GM21423 (cell line): ENCODE data around the gene CFAP77.

Experiments
- ATAC-seq: cut with Tn5 transposase; IDR thresholded peaks from one replicate; pipeline ENCODE4 v1.9.1; 2021; ENCODE audit warnings: mild to moderate bottlenecking, moderate library complexity; ENCODE audit not compliant: unreplicated experiment

Gene CFAP77

GRCh38 chr9:132590318-132591182 lies 180.5 kb downstream of the CFAP77 start:
- ATAC-seq, result no peak

- ATAC-seq, result no peak
Observed at GRCh38 chr9:132591244-132591643, 181.2 kb downstream of the CFAP77 start.

DNA sequence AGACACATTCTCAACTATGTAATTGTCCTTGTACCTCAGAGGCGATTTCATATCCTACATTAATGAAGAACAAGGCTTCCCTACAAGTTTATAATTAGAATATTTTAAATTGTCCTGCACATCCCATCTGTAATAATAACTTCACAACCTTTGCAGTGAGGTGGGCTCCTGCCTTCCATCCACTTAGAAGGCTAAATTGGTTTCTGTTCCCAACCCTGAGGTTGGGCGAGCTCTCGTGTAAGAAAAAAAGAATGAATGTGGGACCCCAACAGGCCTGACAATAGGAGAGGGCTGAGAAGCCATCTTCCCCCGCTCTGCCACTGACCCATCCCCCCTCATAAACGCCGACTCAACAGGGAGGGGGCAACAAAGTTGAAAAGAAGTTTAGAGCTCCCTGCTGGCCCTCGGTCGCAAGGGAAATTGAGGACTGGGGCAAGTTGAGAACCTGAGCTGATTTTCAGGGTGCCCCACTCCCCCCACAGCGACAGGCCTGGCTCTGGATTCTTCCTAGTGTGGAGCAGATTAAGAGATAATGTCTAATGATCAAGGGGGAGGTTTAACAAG lies 181.8 kb downstream of the CFAP77 start:
- no peak for ATAC-seq

DNA sequence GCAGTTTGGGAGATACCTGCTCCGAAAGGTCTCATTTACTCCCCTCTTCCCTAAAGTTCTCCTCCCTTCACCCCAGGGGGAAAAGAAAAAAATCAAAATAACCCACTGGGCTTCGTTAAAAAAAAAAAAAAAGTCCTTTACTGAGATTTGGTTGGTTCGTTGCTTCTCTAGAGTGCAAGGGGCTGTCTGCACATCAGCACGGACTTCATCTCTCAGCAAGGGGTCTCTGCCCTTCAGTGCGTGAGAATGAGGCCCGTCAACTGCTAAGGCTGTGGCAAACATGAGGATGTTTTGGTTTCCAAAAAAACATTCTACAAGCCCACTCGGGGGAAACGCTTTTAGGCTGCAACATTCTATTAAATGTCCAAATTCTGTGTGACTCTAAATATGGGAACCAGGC lies 182.4 kb downstream of the CFAP77 start:
- no peak for ATAC-seq

DNA sequence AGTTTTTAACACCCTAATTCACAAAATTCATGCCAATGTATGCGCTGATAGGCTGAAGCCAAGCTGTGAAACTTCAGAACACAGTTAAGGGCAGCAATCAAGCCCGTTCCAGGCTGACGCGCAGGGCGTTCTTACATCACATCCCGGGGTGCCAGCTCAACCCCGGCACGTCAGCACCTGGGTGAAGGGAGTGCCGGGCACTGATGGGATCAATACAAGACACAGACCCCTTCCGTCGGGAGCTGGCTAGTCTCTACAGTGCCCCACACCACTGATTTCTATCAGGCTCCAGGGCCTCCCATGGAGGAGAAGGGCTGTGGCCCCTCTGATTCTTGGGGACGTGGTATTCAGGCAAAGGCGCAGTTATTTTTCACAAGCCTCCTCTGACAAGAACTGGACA lies 184.4 kb downstream of the CFAP77 start:
- ATAC-seq, result no peak

DNA sequence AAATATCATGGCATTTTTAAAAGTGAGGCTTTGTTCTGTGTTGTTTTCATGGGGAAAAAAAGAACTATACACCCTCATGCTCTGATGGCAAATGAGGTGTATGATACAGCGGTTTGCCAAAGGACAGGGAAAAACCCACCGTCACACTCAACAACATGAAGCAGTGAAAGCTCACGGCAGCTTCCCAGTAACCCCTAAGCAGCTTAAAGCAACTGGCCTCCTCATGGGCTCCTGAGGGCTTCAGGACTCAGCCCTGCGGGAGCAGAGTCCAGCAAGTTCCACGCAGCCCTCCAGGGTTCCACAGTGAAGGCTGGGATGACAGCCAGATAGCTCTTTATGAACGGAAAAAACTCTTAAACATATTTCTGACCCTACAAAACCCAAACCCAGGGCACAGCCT lies 185.3 kb downstream of the CFAP77 start:
- no peak for ATAC-seq

GRCh38 chr9:132596200-132596599 lies 186.2 kb downstream of the CFAP77 start:
- ATAC-seq, result no peak

DNA sequence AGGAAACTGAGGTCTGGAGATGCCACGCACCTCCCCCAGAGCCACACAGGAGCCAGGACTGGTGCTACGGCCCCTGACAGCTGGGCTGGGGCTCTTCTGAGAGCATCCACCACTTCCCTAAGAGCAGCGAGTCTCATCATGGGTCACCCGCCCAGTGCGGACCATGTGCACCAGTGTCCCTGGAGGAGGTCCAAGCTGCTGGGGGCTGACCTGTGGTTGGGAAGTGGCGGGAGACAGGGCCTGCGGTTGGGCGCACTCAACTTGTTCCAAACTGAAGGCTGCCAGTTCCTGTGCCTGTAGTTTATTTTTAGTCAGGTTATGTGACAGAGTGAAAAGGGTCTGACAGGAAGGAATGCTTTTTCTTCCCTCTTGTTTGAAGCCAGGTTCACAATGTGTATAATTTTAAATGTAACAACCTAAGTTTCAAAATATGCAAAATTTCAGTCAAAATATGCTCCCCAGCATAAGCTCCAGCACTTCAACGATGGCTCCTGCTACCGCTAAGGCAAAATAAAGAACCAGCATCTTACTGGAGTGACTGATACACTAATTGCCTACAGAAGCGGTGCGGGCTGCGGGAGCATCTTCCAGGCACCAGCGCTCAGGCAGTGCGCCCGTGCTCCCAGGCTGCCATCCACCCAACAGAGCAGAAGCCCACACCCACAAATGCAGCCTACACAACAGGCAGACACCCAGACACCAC lies 187.2 kb downstream of the CFAP77 start:
- ATAC-seq, result no peak

DNA sequence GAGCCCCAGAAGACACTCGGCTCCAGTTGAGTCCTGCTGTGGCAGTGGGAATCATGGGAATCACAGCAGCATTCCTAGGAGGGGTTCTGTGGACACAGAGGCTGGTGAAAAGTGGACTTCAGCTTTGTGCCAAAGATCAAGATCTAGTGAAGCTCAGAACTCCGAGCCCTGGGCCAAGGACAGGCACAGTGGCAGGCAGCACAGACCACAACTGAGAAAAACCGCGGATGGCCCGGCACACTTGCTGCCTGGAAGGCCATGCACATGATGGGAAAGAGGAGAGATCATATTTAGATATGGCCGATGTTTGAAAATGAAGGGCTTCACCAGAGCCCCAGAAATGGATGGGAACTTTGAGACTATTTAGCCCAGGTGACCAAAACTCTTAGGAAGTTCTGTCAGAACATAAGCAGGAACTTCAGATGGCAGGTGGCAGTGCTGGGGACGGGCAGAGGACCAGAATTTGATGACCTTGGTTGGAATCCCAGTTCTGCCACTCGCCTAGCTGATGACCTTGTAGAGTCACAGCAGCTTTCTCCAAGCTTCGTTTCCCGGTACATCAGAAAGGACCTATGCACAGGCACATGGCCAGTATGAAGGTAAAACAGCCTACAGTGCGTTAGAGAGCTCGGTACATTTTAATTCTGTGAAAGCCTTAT lies 190.4 kb downstream of the CFAP77 start:
- ATAC-seq, result no peak

- ATAC-seq, result no peak
Observed at GRCh38 chr9:132602207-132602606, 192.2 kb downstream of the CFAP77 start.

DNA sequence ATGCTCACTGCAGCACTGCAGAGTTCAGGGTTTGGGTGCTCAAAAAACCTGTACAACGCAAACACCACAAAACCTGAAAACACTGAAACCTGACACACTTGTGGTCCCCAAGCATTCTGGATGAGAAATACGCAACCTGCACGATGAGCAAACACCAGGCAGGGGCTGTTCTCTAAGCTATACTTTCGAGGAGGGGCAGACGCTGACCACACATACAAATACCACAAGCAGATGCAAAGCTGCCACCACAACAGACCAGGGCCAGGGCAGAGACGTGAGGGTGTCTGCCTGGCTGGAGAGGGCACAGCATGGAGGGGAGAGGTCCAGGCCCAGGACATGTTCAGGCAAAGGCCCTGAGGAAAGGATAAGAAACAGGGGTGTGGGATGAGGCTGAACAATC lies 195.4 kb downstream of the CFAP77 start:
- no peak for ATAC-seq

DNA sequence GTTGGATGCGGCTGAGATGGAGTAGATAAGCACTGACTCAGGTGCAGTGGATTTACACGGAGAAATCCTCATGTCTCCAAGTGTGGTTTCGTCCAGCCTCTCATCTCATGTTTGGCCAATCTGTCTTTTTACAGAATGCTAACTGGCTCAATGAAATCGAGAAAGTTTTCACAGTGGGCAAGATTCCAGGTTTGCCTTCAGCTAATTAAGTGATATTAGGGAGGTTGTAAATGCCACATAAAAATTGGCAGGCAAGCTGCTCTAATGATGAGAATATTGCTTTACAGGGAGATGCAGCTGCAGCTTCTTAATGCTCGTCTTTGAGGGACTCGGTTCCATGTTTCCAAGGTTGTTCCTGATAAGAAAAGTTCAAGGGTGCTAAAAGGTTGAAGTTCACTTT lies 196.1 kb downstream of the CFAP77 start:
- ATAC-seq, result no peak

DNA sequence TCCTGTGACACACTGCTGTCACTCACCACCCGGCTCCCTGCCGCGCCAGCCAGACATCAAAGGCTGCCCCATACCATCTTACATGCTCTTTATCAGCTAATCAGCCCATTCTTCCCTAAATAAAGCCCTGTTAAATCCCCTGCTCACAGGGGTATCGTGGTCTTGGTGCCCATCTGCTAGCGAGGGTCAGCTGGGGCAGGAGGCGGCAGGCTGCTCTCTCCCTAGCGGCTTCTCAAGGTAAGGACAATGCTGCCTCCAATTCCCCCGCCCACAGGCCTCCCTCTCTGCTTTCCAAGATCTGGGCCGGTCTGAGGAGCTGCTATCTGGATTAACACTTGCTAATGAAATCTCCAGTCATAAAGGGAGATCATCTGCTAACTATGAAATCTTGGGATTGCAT lies 199.2 kb downstream of the CFAP77 start:
- no peak for ATAC-seq

- ATAC-seq, result no peak
Observed at GRCh38 chr9:132609829-132610228, 199.8 kb downstream of the CFAP77 start.

GRCh38 chr9:132610661-132611060 lies 200.7 kb downstream of the CFAP77 start:
- no peak for ATAC-seq

GRCh38 chr9:132614324-132614723 lies 204.3 kb downstream of the CFAP77 start:
- ATAC-seq, result no peak

DNA sequence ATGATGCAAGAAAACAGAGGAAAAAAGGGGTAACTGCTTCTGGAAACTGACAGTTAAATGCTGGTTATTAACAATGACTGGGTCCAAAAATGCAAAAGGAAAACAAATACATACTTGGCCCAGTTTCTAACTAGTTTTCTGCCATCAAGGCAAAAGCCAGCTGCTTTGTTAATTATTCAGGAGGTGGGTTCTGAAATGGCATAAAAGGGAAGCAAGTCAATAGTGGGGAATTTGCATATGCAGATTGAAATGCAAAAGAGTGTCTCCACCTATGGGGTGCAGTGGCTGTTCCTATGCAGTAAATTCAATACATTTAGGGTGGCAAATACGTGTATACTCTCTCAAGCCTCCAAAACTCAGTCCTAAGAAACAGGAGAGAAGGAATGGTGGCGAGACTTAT lies 205.8 kb downstream of the CFAP77 start:
- ATAC-seq, result no peak

GRCh38 chr9:132616725-132617124 lies 206.7 kb downstream of the CFAP77 start:
- ATAC-seq, result no peak

DNA sequence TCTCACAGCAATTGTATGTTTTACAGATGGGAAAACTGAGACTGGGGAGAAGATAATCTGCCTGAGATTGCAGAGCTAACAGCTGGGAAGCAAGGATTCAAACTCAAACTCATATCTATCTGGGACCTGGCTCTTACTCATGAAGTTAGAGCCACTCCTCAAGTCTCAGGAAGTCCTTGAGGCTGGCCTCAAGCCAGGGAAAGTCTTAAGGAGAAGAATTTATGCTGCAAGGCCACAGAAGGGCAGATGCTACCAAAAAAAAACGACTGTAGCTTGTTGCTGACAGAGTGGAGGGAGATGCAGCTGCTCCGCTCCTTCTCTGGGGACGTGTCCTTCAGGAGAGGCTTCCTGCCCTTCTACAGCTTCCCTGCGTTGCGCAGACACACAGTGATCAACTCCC lies 212.1 kb downstream of the CFAP77 start:
- ATAC-seq, result no peak
